Testis (tissue), 3 donors: ENCODE data around the gene LEAP2. TPM values are rescaled to one million over a fixed set of nuclear protein-coding genes. Genes with fewer than 3 reads are reported as not detected.

Source experiments
- DNase-seq: peaks from one replicate; pipeline ENCODE4 v3.0.0-alpha.2; 2019
- H3K27ac ChIP-seq, 2 donors: fragments of 200-600 bp; sonication (generic); one replicate each; pipeline ENCODE4 v1.5.1; 2019
- H3K27me3 ChIP-seq: fragments of 200-600 bp; sonication (generic); one replicate; pipeline ENCODE4 v1.5.1; 2019
- H3K36me3 ChIP-seq: fragments of 200-600 bp; sonication (generic); one replicate; pipeline ENCODE4 v1.5.1; 2017; ENCODE audit warnings: low read depth; ENCODE audit errors: missing control alignments
- H3K4me1 ChIP-seq: fragments of 200-600 bp; sonication (generic); one replicate; pipeline ENCODE4 v1.5.1; 2019
- H3K4me3 ChIP-seq, 2 donors: fragments of 200-600 bp; sonication (generic); one replicate each; pipeline ENCODE4 v1.5.1; 2017 to 2019
- H3K9me3 ChIP-seq: fragments of 200-600 bp; sonication (generic); one replicate; pipeline ENCODE4 v1.5.1; 2017
- POLR2A ChIP-seq: fragments of 450-650 bp; IDR thresholded peaks from one replicate; pipeline ENCODE4 v1.6.1; 2017; ENCODE audit warnings: antibody characterized with exemption, mild to moderate bottlenecking, moderate library complexity
- WGBS, 2 donors: methylation state at CpG; one replicate each; pipeline ENCODE4 v1.1.5; 2018; 5-methylcytosine and 5-hydroxymethylcytosine counted together
- intact Hi-C: fragments of 100-400 bp; cut with DNase I; formaldehyde crosslinking; loops from one replicate; pipeline ENCODE4 v1.15.1; 2023; ENCODE audit warnings: low total_unique reads
- polyA plus RNA-seq: library from polyadenylated mRNA; stranded (reverse); fragments of 350-450 nt; fragmentation: Illumina TruSeq; extraction: RNeasy Lipid Tissue Mini Kit (QIAGEN cat#74804); gene quantifications from one replicate; pipeline ENCODE4 v1.2.3, GENCODE V29; 2014; ENCODE audit warnings: low read depth, low replicate concordance; ENCODE audit not compliant: insufficient read depth
- total RNA-seq, 2 donors: library from RNA; depleted of rRNA; stranded (reverse); fragments of >200 nt; gene quantifications; one replicate each; pipeline ENCODE4 v1.2.3, GENCODE V29; 2016
- TF ChIP-seq, protein P1 (sequence below), 3 experiments: fragments of 450-650 bp in 2 of 3; fragments of 200-600 bp in 1 of 3; sonication (generic) in 1 of 3; IDR thresholded peaks; one replicate each; pipeline ENCODE4 v1.5.1; 2016 to 2019; ENCODE audit warnings: antibody characterized with exemption in 3 of 3, mild to moderate bottlenecking in 2 of 3, moderate library complexity in 1 of 3

Gene LEAP2
- total and polyA plus RNA-seq, 3 donors from 2014 or later: 1.8 to 4.1 (median 3.6) TPM

DNA sequence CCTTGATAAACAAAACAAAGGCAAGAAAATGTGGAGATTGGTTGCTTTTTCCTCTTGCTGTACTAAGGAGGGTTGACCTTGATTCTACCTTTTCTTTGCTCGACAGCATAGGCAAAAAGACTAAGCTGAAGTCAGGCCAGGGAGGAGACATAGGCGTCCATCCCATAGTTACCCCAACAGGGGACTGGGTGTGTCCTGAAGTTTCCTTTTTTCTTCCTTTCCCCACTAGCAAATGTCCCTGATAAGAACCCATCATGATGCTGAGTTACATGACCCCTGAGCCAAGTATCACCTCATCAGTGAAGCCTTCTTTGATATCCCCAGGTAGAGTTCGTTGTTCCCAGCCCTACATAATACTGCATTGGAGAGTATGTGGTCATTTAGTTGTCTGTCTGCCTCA, 33.2 kb upstream of the LEAP2 start:
- no peaks in the 10 kb centered on the region for H3K4me1 ChIP-seq
- no peaks in the 10 kb centered on the region for H3K27me3 ChIP-seq
- intact Hi-C loops: no loop called here
- no peak for TF ChIP-seq POLR2A
- TF ChIP-seq, protein P1, sequence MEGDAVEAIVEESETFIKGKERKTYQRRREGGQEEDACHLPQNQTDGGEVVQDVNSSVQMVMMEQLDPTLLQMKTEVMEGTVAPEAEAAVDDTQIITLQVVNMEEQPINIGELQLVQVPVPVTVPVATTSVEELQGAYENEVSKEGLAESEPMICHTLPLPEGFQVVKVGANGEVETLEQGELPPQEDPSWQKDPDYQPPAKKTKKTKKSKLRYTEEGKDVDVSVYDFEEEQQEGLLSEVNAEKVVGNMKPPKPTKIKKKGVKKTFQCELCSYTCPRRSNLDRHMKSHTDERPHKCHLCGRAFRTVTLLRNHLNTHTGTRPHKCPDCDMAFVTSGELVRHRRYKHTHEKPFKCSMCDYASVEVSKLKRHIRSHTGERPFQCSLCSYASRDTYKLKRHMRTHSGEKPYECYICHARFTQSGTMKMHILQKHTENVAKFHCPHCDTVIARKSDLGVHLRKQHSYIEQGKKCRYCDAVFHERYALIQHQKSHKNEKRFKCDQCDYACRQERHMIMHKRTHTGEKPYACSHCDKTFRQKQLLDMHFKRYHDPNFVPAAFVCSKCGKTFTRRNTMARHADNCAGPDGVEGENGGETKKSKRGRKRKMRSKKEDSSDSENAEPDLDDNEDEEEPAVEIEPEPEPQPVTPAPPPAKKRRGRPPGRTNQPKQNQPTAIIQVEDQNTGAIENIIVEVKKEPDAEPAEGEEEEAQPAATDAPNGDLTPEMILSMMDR (IDR thresholded peaks at IDR 0.05): no peak
- DNase-seq: no peak
- no peak overlapping the region for H3K27ac ChIP-seq
- no peaks in the 10 kb centered on the region for H3K9me3 ChIP-seq
- no peaks in the 10 kb centered on the region for H3K36me3 ChIP-seq
- 75 to 79% methylated on average over 3 of the region's 3 CpGs for WGBS, 2 donors
- no peak overlapping the region for H3K4me3 ChIP-seq

DNA sequence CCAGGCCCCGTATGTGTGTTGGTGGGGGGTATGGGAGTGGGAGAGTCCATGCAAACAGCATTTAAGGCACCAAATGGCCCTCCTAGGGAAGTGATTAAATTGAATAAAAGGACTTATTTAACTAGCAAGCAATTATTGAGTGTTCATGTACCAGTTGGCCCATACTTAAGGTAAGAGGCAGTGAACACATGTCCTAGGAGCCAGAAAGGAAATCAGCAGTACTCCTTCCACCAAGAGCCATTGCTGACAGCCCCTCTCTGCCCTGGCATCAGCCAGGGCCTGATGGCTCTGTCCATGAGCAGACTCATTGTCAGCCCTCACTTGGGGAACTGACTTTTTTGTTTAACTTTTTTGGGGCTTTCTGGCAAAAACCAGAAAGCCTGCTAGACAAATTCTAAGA, 32.6 kb upstream of the LEAP2 start:
- DNase-seq: no peak
- H3K4me3 ChIP-seq: no peak overlapping the region
- H3K4me1 ChIP-seq: no peaks in the 10 kb centered on the region
- no peak overlapping the region for H3K27ac ChIP-seq
- no peaks in the 10 kb centered on the region for H3K36me3 ChIP-seq
- no peaks in the 10 kb centered on the region for H3K9me3 ChIP-seq
- 31 to 55% methylated on average over 1 of the region's 1 CpG for WGBS, 2 donors
- H3K27me3 ChIP-seq: no peaks in the 10 kb centered on the region
- TF ChIP-seq POLR2A: no peak
- TF ChIP-seq, protein P1 (IDR thresholded peaks at IDR 0.05): no peak
- intact Hi-C loops: no loop called here

DNA sequence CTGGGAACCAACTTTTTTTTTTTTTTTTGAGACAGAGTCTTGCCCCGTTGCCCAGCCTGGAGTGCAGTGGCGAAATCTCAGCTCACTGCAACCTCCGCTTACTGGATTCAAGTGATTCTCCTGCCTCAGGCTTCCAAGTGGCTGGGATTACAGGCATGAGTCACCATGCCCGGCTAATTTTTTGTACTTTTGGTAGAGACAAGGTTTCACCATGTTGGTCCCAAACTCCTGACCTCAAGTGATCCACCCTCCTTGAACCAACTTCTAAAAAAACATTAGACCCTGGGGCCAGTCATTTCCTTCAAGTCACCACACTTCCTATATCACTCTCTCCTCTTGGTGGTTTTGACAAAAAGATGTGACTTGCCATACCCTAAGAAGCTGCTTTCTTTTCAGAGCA, 32.2 kb upstream of the LEAP2 start:
- WGBS, 2 donors: 88 to 92% methylated on average over 4 of the region's 4 CpGs
- Histone ChIP-seq H3K4me3 (no peak overlapping the region), H3K27me3 (no peaks in the 10 kb centered on the region), H3K4me1 (no peaks in the 10 kb centered on the region), H3K27ac (no peak overlapping the region), H3K9me3 (no peaks in the 10 kb centered on the region), H3K36me3 (no peaks in the 10 kb centered on the region)
- TF ChIP-seq, protein P1 (IDR thresholded peaks at IDR 0.05): no peak
- no peak for TF ChIP-seq POLR2A
- intact Hi-C loops: no loop called here
- no peak for DNase-seq

DNA sequence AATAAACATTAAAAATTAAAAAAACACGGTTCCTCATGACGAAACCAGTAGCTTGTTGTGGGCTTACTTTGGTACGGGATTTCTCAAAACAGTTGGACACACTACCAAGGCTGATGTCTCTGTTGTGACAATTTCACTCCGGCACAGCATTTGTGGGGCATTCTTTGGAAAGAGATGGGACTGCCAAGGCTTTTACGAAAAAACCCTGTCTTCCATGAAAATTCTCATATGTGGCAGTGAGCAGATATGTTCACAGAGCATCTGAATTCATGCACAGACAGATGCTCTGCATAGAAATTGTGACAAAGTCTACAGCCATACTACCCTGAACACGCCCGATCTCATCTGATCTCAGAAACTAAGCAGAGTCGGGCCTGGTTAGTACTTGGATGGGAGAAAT, 25.2 kb upstream of the LEAP2 start:
- H3K36me3 ChIP-seq: no peaks in the 10 kb centered on the region
- H3K9me3 ChIP-seq: no peaks in the 10 kb centered on the region
- DNase-seq: no peak
- TF ChIP-seq, protein P1 (IDR thresholded peaks at IDR 0.05): no peak
- TF ChIP-seq POLR2A: no peak
- H3K4me3 ChIP-seq: no peak overlapping the region
- no peaks in the 10 kb centered on the region for H3K27me3 ChIP-seq
- H3K27ac ChIP-seq: no peak overlapping the region
- no peaks in the 10 kb centered on the region for H3K4me1 ChIP-seq
- intact Hi-C loops: no loop called here
- 93 to 95% methylated on average over 8 of the region's 8 CpGs for WGBS, 2 donors

DNA sequence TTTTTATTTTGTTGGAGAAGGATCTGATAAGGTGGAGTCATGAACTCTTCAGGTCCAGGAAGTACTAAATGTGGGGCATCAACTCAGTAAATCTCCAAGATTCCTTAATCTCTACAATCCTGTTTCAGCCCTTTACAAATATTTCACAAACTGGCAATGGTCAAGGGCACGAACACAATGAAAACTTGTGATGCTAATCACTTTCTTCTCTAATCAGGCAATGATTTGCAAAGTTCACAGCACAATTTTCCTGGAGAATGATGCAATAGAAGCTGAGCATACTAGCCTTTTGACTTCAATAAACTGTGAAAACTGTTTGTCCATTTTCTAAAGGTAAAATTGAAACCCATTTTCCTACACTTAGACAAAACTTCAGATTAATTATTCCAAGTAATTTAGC, 24.1 kb upstream of the LEAP2 start:
- no peaks in the 10 kb centered on the region for H3K27me3 ChIP-seq
- DNase-seq: no peak

More for the DNA sequence above, 24.1 kb upstream of the LEAP2 start:
- WGBS, 2 donors: 39 to 44% methylated on average over 1 of the region's 1 CpG
- no peaks in the 10 kb centered on the region for H3K4me1 ChIP-seq
- no peak overlapping the region for H3K4me3 ChIP-seq
- H3K27ac ChIP-seq: no peak overlapping the region
- H3K9me3 ChIP-seq: no peaks in the 10 kb centered on the region
- intact Hi-C loops: no loop called here
- no peaks in the 10 kb centered on the region for H3K36me3 ChIP-seq
- TF ChIP-seq POLR2A: no peak
- TF ChIP-seq, protein P1 (IDR thresholded peaks at IDR 0.05): no peak
